Liver (tissue), 3 donors: Measurements from ENCODE around the gene GRIN2A.

Source experiments
- CTCF ChIP-seq: fragments of 150-350 bp; IDR thresholded peaks from 2 replicates; pipeline ENCODE4 v1.5.1; 2017; ENCODE audit warnings: improper control_type of control experiment, low read depth, low read length; ENCODE audit not compliant: missing input control
- RXRA ChIP-seq, 2 donors: IDR thresholded peaks; 2 replicates each; pipeline ENCODE4 v1.6.1; 2017 to 2018; ENCODE audit warnings: antibody characterized with exemption in 2 of 2, mild to moderate bottlenecking in 1 of 2
- TAF1 ChIP-seq: conservative IDR thresholded peaks from 2 replicates; pipeline ENCODE4 v1.6.1; 2016; ENCODE audit warnings: antibody characterized with exemption, mild to moderate bottlenecking
- TF ChIP-seq, protein P1 (sequence below): IDR thresholded peaks from 2 replicates; pipeline ENCODE4 v1.6.1; 2016; ENCODE audit warnings: antibody characterized with exemption
- TF ChIP-seq, protein P2 (sequence below): IDR thresholded peaks from 2 replicates; pipeline ENCODE4 v1.6.1; 2016; ENCODE audit warnings: antibody characterized with exemption
- donor health status: healthy.
- donor health status: healthy.

DNA sequence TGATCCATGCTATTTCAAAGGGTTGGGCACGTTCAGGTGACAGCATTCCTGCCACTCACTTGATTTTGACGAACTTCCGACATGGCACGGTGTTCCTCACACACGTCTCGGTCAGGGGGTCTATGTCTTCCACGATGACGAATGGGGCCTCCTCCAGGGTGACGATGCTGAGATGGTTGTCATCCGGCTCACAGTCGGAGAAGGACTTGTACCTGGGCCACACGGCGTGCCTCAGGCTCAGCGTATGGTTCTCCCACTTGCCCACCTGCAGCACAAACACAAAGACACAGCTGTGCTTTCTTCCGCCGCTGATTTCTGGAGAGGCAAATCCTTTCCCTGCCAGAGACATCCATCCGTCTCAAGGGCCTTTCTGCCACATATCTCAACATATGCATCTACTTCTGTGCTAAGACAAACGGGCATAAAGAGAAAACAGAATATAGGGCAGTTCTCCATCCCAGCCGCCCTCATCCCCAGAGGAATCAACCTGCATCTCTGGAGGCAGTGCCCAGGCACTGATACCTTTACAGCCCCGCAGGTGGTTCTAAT lies 332.5 kb downstream of the GRIN2A start:
- TF ChIP-seq CTCF (no peak), RXRA (IDR thresholded peaks at IDR 0.05) (no peak), TAF1 (no peak)
- TF ChIP-seq, protein P1, sequence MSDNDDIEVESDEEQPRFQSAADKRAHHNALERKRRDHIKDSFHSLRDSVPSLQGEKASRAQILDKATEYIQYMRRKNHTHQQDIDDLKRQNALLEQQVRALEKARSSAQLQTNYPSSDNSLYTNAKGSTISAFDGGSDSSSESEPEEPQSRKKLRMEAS: no peak
- TF ChIP-seq, protein P2, sequence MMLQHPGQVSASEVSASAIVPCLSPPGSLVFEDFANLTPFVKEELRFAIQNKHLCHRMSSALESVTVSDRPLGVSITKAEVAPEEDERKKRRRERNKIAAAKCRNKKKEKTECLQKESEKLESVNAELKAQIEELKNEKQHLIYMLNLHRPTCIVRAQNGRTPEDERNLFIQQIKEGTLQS: no peak
